HL-60/S4 treated with phorbol 12-myristate 13-acetate at 8.2 ng/mL for 4 days and 3 days (cell line): ENCODE measurements around the gene SMG7.

ENCODE experiments used
- in situ Hi-C: fragments of 300-500 bp; cut with MboI; formaldehyde crosslinking; loops from 2 replicates; pipeline ENCODE4 v1.15.0; 2022; ENCODE audit warnings: low sequenced_read_pairs

SMG7 gene

GRCh38 chr1:183512450-183512849, 40.2 kb downstream of the SMG7 start:
- in situ Hi-C loops, result no loop called here

GRCh38 chr1:183514235-183514634, 41.9 kb downstream of the SMG7 start:
- in situ Hi-C loops, result no loop called here

- in situ Hi-C loops, result no loop called here
Observed at GRCh38 chr1:183515002-183515689, 42.8 kb downstream of the SMG7 start.

- in situ Hi-C loops, result no loop called here
Observed at GRCh38 chr1:183516725-183517124, 44.4 kb downstream of the SMG7 start.

GRCh38 chr1:183517401-183517800, 45.1 kb downstream of the SMG7 start:
- in situ Hi-C loops, result no loop called here

- in situ Hi-C loops, result no loop called here
Observed at GRCh38 chr1:183520379-183520778, 48.1 kb downstream of the SMG7 start.

- in situ Hi-C loops, result no loop called here
Observed at GRCh38 chr1:183522104-183522503, 49.8 kb downstream of the SMG7 start.

GRCh38 chr1:183528577-183528976, 56.3 kb downstream of the SMG7 start:
- in situ Hi-C loops, result loop anchor here (25.0 kb wide), 1 partner anchor 241 kb away; no protein-coding TSS in a partner anchor

GRCh38 chr1:183533617-183534174, 61.4 kb downstream of the SMG7 start:
- in situ Hi-C loops, result loop anchor here (25.0 kb wide), 1 partner anchor 246 kb away; no protein-coding TSS in a partner anchor

GRCh38 chr1:183537405-183537804, 65.1 kb downstream of the SMG7 start:
- in situ Hi-C loops, result loop anchor here (25.0 kb wide), 1 partner anchor 250 kb away; no protein-coding TSS in a partner anchor

- in situ Hi-C loops, result loop anchor here (25.0 kb wide), 1 partner anchor 256 kb away; no protein-coding TSS in a partner anchor
Observed at GRCh38 chr1:183543619-183544204, 71.4 kb downstream of the SMG7 start.

- in situ Hi-C loops, result loop anchor here (25.0 kb wide), 1 partner anchor 257 kb away; no protein-coding TSS in a partner anchor
Observed at GRCh38 chr1:183544598-183545297, 72.4 kb downstream of the SMG7 start.

- in situ Hi-C loops, result loop anchor here (25.0 kb wide), 1 partner anchor 259 kb away; no protein-coding TSS in a partner anchor
Observed at GRCh38 chr1:183546427-183546826, 74.1 kb downstream of the SMG7 start.

GRCh38 chr1:183548116-183548515, 75.8 kb downstream of the SMG7 start:
- in situ Hi-C loops, result loop anchor here (25.0 kb wide), 1 partner anchor 261 kb away; no protein-coding TSS in a partner anchor

GRCh38 chr1:183550915-183551314, 78.6 kb downstream of the SMG7 start:
- in situ Hi-C loops, result no loop called here

- in situ Hi-C loops, result no loop called here
Observed at GRCh38 chr1:183551924-183552323, 79.6 kb downstream of the SMG7 start.

- in situ Hi-C loops, result no loop called here
Observed at GRCh38 chr1:183552441-183552840, 80.1 kb downstream of the SMG7 start.

- in situ Hi-C loops, result no loop called here
Observed at GRCh38 chr1:183552891-183553290, 80.6 kb downstream of the SMG7 start.

- in situ Hi-C loops, result no loop called here
Observed at GRCh38 chr1:183553331-183553730, 81.0 kb downstream of the SMG7 start.

GRCh38 chr1:183553764-183554163, 81.5 kb downstream of the SMG7 start:
- in situ Hi-C loops, result no loop called here

- in situ Hi-C loops, result no loop called here
Observed at GRCh38 chr1:183554577-183554976, 82.3 kb downstream of the SMG7 start.
